Measurements from ENCODE around the gene KRT85. TPM values are rescaled to one million over a fixed set of nuclear protein-coding genes. Genes with fewer than 3 reads are reported as not detected.

The KRT85 gene
- total and polyA plus RNA-seq, 2 of the 4 experiments (the other 2 are of a cell fraction) = not detected

GRCh38 chr12:52354200-52354599, 13.1 kb downstream of the KRT85 start:
- Histone ChIP-seq H3K18ac (ENCODE audit: low read depth, low read length) (no peak overlapping the region), H3K79me1 (ENCODE audit: low read depth in 1 of 2, low read length in 2 of 2) (no peaks in the 10 kb centered on the region), H3K27ac (ENCODE audit: insufficient read depth, low read length) (no peak overlapping the region), H4K5ac (ENCODE audit: low read depth, low read length) (no peak overlapping the region), H3K23ac (ENCODE audit: low read depth, low read length) (no peak overlapping the region), H3K9me3 (ENCODE audit: control insufficient read depth, insufficient read depth, low read length) (no peaks in the 10 kb centered on the region), H2BK20ac (ENCODE audit: low read depth, low read length) (no peak overlapping the region), H2AK5ac (ENCODE audit: low read depth, low read length) (no peak overlapping the region), H3K14ac (replicated peaks; ENCODE audit: low read depth, low read length) (no peak overlapping the region), H3K4ac (ENCODE audit: low read depth, low read length) (no peak overlapping the region), H2BK5ac (ENCODE audit: low read depth, low read length, poor library complexity, severe bottlenecking) (no peak overlapping the region), H3K27me3 (ENCODE audit: control insufficient read depth, insufficient read depth, low read length) (peaks cover 53% of the 10 kb centered on the region), H3K9me1 (ENCODE audit: insufficient read depth, low read length) (no peaks in the 10 kb centered on the region), H3K4me1 (ENCODE audit: control insufficient read depth, insufficient read depth, low read length) (no peaks in the 10 kb centered on the region), H3K9ac (ENCODE audit: low read depth, low read length) (no peak overlapping the region), H3K56ac (ENCODE audit: extremely low read depth, insufficient read depth, low read length) (no peak overlapping the region), H3K36me3 (ENCODE audit: control insufficient read depth, insufficient read depth, low read length) (no peaks in the 10 kb centered on the region), H4K91ac (ENCODE audit: insufficient read depth, low read depth, low read length) (no peak overlapping the region), H2BK15ac (ENCODE audit: low read depth, low read length) (no peak overlapping the region), H4K8ac (ENCODE audit: low read depth in 2 of 2, low read length in 2 of 2) (no peak overlapping the region), H2AK9ac (replicated peaks; ENCODE audit: low read depth, low read length, poor library complexity) (no peak overlapping the region), H3K4me3 (ENCODE audit: insufficient read depth, low read depth, low read length) (no peak overlapping the region), H2BK120ac (ENCODE audit: low read depth, low read length) (no peak overlapping the region), H3K4me2 (ENCODE audit: low read depth, low read length) (no peak overlapping the region), H4K20me1 (ENCODE audit: insufficient read depth, low read length) (no peaks in the 10 kb centered on the region), H2AFZ (replicated peaks; ENCODE audit: low read length, poor library complexity) (no peak overlapping the region)
- POLR2A ChIA-PET (ENCODE audit: unreplicated experiment) = no interaction called here
- no TSS peak for BruUV-seq (replicated peaks)
- DNase-seq (no peak), ATAC-seq (ENCODE audit: low read depth) (no peak)
- dilution Hi-C loops (cut with HindIII; ENCODE audit: low sequenced_read_pairs, unreplicated experiment) (no loop called here), intact Hi-C loops (cut with micrococcal nuclease) (no loop called here), in situ Hi-C loops (cut with MboI; ENCODE audit: low sequenced_read_pairs) (no loop called here)
- TF ChIP-seq POLR2A (IDR thresholded peaks at IDR 0.05; ENCODE audit: low read depth, low read length) (no peak), RFX5 (IDR thresholded peaks at IDR 0.05; ENCODE audit: low read depth, low read length) (no peak), RCOR1 (IDR thresholded peaks at IDR 0.05; ENCODE audit: insufficient replicate concordance, low read length) (no peak), NFE2L2 (IDR thresholded peaks at IDR 0.05; ENCODE audit: low read depth, low read length) (no peak), BHLHE40 (IDR thresholded peaks at IDR 0.05; ENCODE audit: low read depth, low read length) (no peak), MAZ (IDR thresholded peaks at IDR 0.05; ENCODE audit: borderline replicate concordance, low read depth, low read length) (no peak), SMC3 (IDR thresholded peaks at IDR 0.05; ENCODE audit: low read depth, low read length) (no peak), MXI1 (IDR thresholded peaks at IDR 0.05; ENCODE audit: borderline replicate concordance, low read depth, low read length) (no peak), CHD1 (IDR thresholded peaks at IDR 0.05; ENCODE audit: low read depth, low read length) (no peak), CEBPB (IDR thresholded peaks at IDR 0.05; ENCODE audit: low read depth, low read length) (no peak), USF2 (IDR thresholded peaks at IDR 0.05; ENCODE audit: low read depth, low read length) (no peak), MAFK (IDR thresholded peaks at IDR 0.05; ENCODE audit: low read depth, low read length) (no peak), RAD21 (IDR thresholded peaks at IDR 0.05; ENCODE audit: low read length) (no peak), ELK1 (IDR thresholded peaks at IDR 0.05; ENCODE audit: borderline replicate concordance, low read depth, low read length) (no peak), CTCF (conservative IDR thresholded peaks at IDR 0.05; ENCODE audit: low read depth, low read length) (no peak)
- CTCF ChIA-PET = no interaction called here
- no CpG with 5 or more reads among the region's 5 CpGs for WGBS, 2 experiments (ENCODE audit: extremely low coverage in 2 of 2, insufficient read length in 1 of 2)
